Calu3 (cell line): ENCODE data around the gene FAM163A. TPM values are rescaled to one million over a fixed set of nuclear protein-coding genes. Genes with fewer than 3 reads are reported as not detected.
"Not testable (repeated sequence)": the region's sequence is repeated elsewhere in the genome, so short reads cannot be mapped to it uniquely, and the experiment has no call there.

Source experiments
- BruUV-seq: library from RNA; stranded (reverse); fragments of 400-500 nt; replicated peaks from 2 replicates; lab custom pipeline; 2021; lab: Mats Ljungman, UMichigan
- CTCF ChIA-PET: fragments of 300-600 bp; sonication (Branson Sonifier 250); formaldehyde crosslinking; loops from one replicate; lab custom pipeline; 2022; ENCODE audit warnings: antibody characterized with exemption; lab: Charles Lee
- DNase-seq: peaks from one replicate; pipeline ENCODE4 v3.0.0; 2022
- H3K27ac Mint-ChIP-seq: one replicate; pipeline ENCODE4 v1.8.0; 2022; ENCODE audit warnings: mixed read lengths; ENCODE audit not compliant: unreplicated experiment
- H3K27me3 Mint-ChIP-seq: one replicate; pipeline ENCODE4 v1.8.0; 2022; ENCODE audit warnings: mixed read lengths; ENCODE audit not compliant: unreplicated experiment
- H3K36me3 Mint-ChIP-seq: one replicate; pipeline ENCODE4 v1.8.0; 2022; ENCODE audit warnings: mild to moderate bottlenecking, moderate library complexity, mixed read lengths; ENCODE audit not compliant: insufficient read depth, unreplicated experiment
- H3K4me1 Mint-ChIP-seq: one replicate; pipeline ENCODE4 v1.8.0; 2022; ENCODE audit warnings: mild to moderate bottlenecking, low read depth, mixed read lengths; ENCODE audit not compliant: unreplicated experiment
- H3K4me3 Mint-ChIP-seq: one replicate; pipeline ENCODE4 v1.8.0; 2022; ENCODE audit warnings: mild to moderate bottlenecking, low read depth, moderate library complexity, mixed read lengths; ENCODE audit not compliant: unreplicated experiment
- H3K9me3 Mint-ChIP-seq: one replicate; pipeline ENCODE4 v1.8.0; 2022; ENCODE audit warnings: low read depth, mixed read lengths; ENCODE audit not compliant: unreplicated experiment
- CTCF ChIP-seq: fragments of 200-600 bp; IDR thresholded peaks from one replicate; pipeline ENCODE4 v1.8.0; 2022; ENCODE audit warnings: antibody characterized with exemption; ENCODE audit not compliant: unreplicated experiment
- intact Hi-C: fragments of 100-400 bp; cut with micrococcal nuclease; formaldehyde crosslinking; loops from one replicate; pipeline ENCODE4 v1.10.0; 2022; ENCODE audit not compliant: unreplicated experiment
- total RNA-seq: library from RNA; stranded (reverse); gene quantifications from 2 replicates; pipeline ENCODE4 v1.2.3, GENCODE V29; 2022

Gene FAM163A
- total RNA-seq, 1 experiment from 2014 or later, result not detected

GRCh38 chr1:179831852-179832699, 89.0 kb downstream of the FAM163A start:
- CTCF ChIA-PET, result interaction anchor here (0.7 to 1.0 kb wide), 2 partner anchors 17 to 19 kb away, joined by 4 read pairs; no protein-coding TSS in a partner anchor
- Mint-ChIP-seq H3K9me3 (no peaks in the 10 kb centered on the region), H3K36me3 (peaks cover 9% of the 10 kb centered on the region), H3K27me3 (peaks cover 6% of the 10 kb centered on the region), H3K4me1 (peaks cover 12% of the 10 kb centered on the region), H3K4me3 (no peak overlapping the region), H3K27ac (no peak overlapping the region)
- DNase-seq, result no peak
- TF ChIP-seq CTCF, result no peak
- BruUV-seq, result no TSS peak
- intact Hi-C loops, result no loop called here

- H3K36me3 Mint-ChIP-seq, H3K4me1 Mint-ChIP-seq, H3K27ac Mint-ChIP-seq, intact Hi-C loops, H3K9me3 Mint-ChIP-seq, H3K4me3 Mint-ChIP-seq, H3K27me3 Mint-ChIP-seq, CTCF ChIA-PET, DNase-seq, BruUV-seq: not testable (repeated sequence)
These were observed 93.8 kb downstream of the FAM163A start for GRCh38 chr1:179836686-179837445.

- H3K27me3 Mint-ChIP-seq, result no peaks in the 10 kb centered on the region
- CTCF ChIA-PET, result no interaction called here
- H3K4me1 Mint-ChIP-seq, result no peaks in the 10 kb centered on the region
- TF ChIP-seq CTCF, result no peak
- BruUV-seq, result no TSS peak
- H3K4me3 Mint-ChIP-seq, result no peak overlapping the region
- peaks cover 4% of the 10 kb centered on the region for H3K36me3 Mint-ChIP-seq
- no peak for DNase-seq
- H3K27ac Mint-ChIP-seq, result no peak overlapping the region
- no peaks in the 10 kb centered on the region for H3K9me3 Mint-ChIP-seq
- intact Hi-C loops, result no loop called here
These were observed 97.0 kb downstream of the FAM163A start for GRCh38 chr1:179840107-179840506.

GRCh38 chr1:179848233-179848632, 105.1 kb downstream of the FAM163A start:
- TF ChIP-seq CTCF, result no peak
- H3K4me3 Mint-ChIP-seq, result no peak overlapping the region
- CTCF ChIA-PET, result no interaction called here
- intact Hi-C loops, result no loop called here
- no peaks in the 10 kb centered on the region for H3K9me3 Mint-ChIP-seq
- H3K27me3 Mint-ChIP-seq, result no peaks in the 10 kb centered on the region
- peaks cover 32% of the 10 kb centered on the region for H3K36me3 Mint-ChIP-seq
- DNase-seq, result no peak
- H3K27ac Mint-ChIP-seq, result no peak overlapping the region
- no peaks in the 10 kb centered on the region for H3K4me1 Mint-ChIP-seq
- BruUV-seq, result no TSS peak
